A673 (cell line): ENCODE measurements around the gene NUDT14. TPM values are rescaled to one million over a fixed set of nuclear protein-coding genes. Genes with fewer than 3 reads are reported as not detected.

Source experiments
- BruUV-seq: library from RNA; stranded (reverse); fragments of 400-500 nt; replicated peaks from 2 replicates; lab custom pipeline; 2021; lab: Mats Ljungman, UMichigan
- CTCF ChIA-PET: fragments of 300-600 bp; sonication (Branson Sonifier 250); formaldehyde crosslinking; loops from one replicate; lab custom pipeline; 2022; ENCODE audit warnings: antibody characterized with exemption; lab: Charles Lee
- POLR2A ChIA-PET: fragments of 300-600 bp; sonication (Branson Sonifier 250); formaldehyde crosslinking; loops from one replicate; lab custom pipeline; 2022; ENCODE audit warnings: antibody characterized with exemption; ENCODE audit not compliant: low non-redundant PET; lab: Charles Lee
- DNase-seq: peaks from one replicate; pipeline ENCODE4 v3.0.0-alpha.2; 2015; ENCODE audit warnings: low spot score
- H3K27ac ChIP-seq: fragments of 200-600 bp; sonication (generic); 2 replicates; pipeline ENCODE4 v1.5.1; 2016; ENCODE audit warnings: mixed run types, low read depth, mild to moderate bottlenecking, mixed read lengths, antibody characterized with exemption, low read length; ENCODE audit not compliant: poor library complexity, severe bottlenecking
- H3K27me3 ChIP-seq: fragments of 200-600 bp; sonication (generic); replicated peaks from 2 replicates; pipeline ENCODE4 v1.6.1; 2017; ENCODE audit warnings: mixed run types, low read depth, mild to moderate bottlenecking, mixed read lengths, antibody characterized with exemption, low read length; ENCODE audit not compliant: insufficient read depth, poor library complexity
- H3K36me3 ChIP-seq: fragments of 200-600 bp; sonication (generic); 2 replicates; pipeline ENCODE4 v1.6.1; 2016; ENCODE audit warnings: mixed run types, mild to moderate bottlenecking, mixed read lengths, antibody characterized with exemption, low read length; ENCODE audit not compliant: insufficient read depth, poor library complexity, severe bottlenecking
- H3K4me1 ChIP-seq: fragments of 200-600 bp; sonication (generic); 2 replicates; pipeline ENCODE4 v1.6.1; 2017; ENCODE audit warnings: mixed run types, mild to moderate bottlenecking, mixed read lengths, antibody characterized with exemption, low read length; ENCODE audit not compliant: insufficient read depth, poor library complexity, severe bottlenecking
- H3K4me3 ChIP-seq: fragments of 200-600 bp; sonication (generic); 2 replicates; pipeline ENCODE4 v1.5.1; 2016; ENCODE audit warnings: low read depth, mixed run types, mild to moderate bottlenecking, mixed read lengths, low read length; ENCODE audit not compliant: poor library complexity, severe bottlenecking
- H3K9me3 ChIP-seq: fragments of 200-600 bp; sonication (generic); 2 replicates; pipeline ENCODE4 v1.6.1; 2016; ENCODE audit warnings: mixed run types, low read depth, mild to moderate bottlenecking, mixed read lengths, antibody characterized with exemption, low read length; ENCODE audit not compliant: poor library complexity, severe bottlenecking
- EZH2 ChIP-seq: fragments of 200-600 bp; sonication (generic); IDR thresholded peaks from 2 replicates; pipeline ENCODE4 v1.6.1; 2017; ENCODE audit warnings: borderline replicate concordance, low read depth, mild to moderate bottlenecking, mixed read lengths, antibody characterized with exemption, low read length; ENCODE audit not compliant: poor library complexity, severe bottlenecking
- intact Hi-C: fragments of 100-400 bp; cut with micrococcal nuclease; formaldehyde crosslinking; loops from one replicate; pipeline ENCODE4 v1.10.0; 2022; ENCODE audit not compliant: unreplicated experiment
- total RNA-seq: library from RNA; stranded (reverse); gene quantifications from 2 replicates; pipeline ENCODE4 v1.2.3, GENCODE V29; 2021
- TF ChIP-seq, protein P1 (sequence below): fragments of 300-800, 200-600 bp; sonication (generic); conservative IDR thresholded peaks from 2 replicates; pipeline ENCODE4 v1.5.1; 2017; ENCODE audit warnings: low read depth, mild to moderate bottlenecking, antibody characterized with exemption, low read length, moderate library complexity, mixed read lengths

NUDT14 gene
- total RNA-seq, 1 experiment from 2014 or later: 30.8 TPM

DNA sequence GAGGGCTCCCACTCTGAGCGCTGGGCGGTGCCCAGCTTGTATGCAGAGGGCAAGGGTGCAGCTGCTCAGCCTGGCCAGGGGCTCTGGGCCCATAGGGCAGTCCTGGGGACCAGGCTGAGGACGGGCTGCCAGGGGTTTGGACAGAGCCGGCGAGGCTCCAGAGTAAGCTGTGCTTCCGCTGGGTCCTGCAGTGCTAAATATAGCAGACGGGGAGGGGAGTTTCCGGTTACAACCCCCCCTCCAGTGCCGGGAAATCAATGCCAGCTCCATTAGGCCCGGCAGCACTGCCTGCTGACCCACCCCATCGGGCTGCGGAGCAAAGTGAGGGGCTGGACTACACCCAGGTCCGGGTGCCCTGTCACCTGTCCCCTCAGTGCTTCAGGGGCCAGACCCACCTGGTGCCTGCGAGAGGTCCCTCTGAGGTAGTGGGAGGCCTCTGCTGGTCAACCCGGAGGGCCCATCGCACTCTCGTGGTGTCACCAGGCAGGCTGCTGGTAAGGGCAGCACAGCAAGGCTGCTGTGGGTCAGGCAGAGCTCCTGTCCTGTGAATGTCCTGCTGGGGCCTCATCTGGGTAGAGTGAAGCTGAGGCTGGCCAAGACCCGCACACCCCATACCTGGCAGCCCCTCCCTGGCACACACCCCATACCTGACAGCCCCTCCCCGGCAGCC is 10.0 kb downstream of the NUDT14 start:
- intact Hi-C loops: loop anchor here (5.0 kb wide), 1 partner anchor 79 kb away; no protein-coding TSS in a partner anchor
- peak; percentile 59 for DNase-seq
- Histone ChIP-seq H3K4me3 (no peak overlapping the region), H3K36me3 (no peaks in the 10 kb centered on the region), H3K9me3 (no peaks in the 10 kb centered on the region), H3K4me1 (peaks cover 47% of the 10 kb centered on the region), H3K27me3 (no peaks in the 10 kb centered on the region), H3K27ac (peak overlapping the region; percentile 76)
- POLR2A ChIA-PET: interaction anchor here (0.6 kb wide), 1 partner anchor 133 kb away, joined by 3 read pairs; no protein-coding TSS in a partner anchor
- CTCF ChIA-PET: interaction anchor here (0.6 kb wide), 1 partner anchor 126 kb away, joined by 9 read pairs; no protein-coding TSS in a partner anchor
- TF ChIP-seq, protein P1, sequence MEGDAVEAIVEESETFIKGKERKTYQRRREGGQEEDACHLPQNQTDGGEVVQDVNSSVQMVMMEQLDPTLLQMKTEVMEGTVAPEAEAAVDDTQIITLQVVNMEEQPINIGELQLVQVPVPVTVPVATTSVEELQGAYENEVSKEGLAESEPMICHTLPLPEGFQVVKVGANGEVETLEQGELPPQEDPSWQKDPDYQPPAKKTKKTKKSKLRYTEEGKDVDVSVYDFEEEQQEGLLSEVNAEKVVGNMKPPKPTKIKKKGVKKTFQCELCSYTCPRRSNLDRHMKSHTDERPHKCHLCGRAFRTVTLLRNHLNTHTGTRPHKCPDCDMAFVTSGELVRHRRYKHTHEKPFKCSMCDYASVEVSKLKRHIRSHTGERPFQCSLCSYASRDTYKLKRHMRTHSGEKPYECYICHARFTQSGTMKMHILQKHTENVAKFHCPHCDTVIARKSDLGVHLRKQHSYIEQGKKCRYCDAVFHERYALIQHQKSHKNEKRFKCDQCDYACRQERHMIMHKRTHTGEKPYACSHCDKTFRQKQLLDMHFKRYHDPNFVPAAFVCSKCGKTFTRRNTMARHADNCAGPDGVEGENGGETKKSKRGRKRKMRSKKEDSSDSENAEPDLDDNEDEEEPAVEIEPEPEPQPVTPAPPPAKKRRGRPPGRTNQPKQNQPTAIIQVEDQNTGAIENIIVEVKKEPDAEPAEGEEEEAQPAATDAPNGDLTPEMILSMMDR: no peak
- TF ChIP-seq EZH2: no peak
- BruUV-seq: no TSS peak

DNA sequence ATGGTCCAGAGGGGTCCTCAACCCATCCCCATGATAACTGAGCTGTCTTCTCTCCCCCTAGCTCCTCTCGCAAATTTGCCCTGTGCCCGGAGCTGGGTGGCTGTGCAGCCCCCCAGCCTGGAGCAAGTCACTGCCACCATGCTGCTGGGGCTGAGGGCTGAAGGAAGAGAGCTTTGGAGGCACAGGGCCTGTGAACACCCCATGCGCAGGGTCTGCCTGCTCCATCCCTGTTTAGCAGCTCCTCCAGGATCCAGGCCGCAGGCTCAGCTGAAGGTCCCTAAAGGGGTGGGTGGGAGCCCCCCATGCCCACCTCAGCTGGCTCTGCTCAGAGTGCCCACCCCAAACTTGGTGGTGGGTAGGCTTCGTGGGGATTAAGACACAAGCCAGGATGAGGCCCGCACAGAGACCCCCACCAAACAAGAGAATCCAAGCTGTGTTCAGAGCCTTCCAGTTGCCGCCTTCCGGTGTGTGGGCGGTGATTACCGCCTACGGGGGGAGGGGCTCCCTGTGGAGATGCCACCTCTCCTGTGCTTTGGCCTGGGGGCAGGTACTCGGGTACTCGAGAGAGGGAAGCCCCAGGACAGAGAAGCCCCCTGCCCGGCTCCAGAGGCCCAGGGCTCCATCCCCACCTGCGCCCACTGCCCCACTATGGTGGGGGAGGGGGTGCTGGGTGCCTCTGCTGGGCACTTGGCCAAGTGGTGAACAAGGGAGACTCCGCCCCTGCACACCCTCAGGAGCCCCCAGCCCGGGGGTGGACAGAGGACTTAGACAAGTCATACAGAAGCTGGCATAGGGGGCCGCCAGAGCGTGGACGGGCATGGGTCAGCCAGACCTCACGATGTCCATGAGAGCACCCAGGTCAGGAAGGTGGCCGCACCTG is 11.1 kb downstream of the NUDT14 start:
- DNase-seq: peak; percentile 65
- CTCF ChIA-PET: interaction anchor here (0.9 kb wide), 1 partner anchor 30 kb away, joined by 4 read pairs; no protein-coding TSS in a partner anchor
- Histone ChIP-seq H3K4me3 (no peak overlapping the region), H3K4me1 (peaks cover 49% of the 10 kb centered on the region), H3K9me3 (no peaks in the 10 kb centered on the region), H3K36me3 (no peaks in the 10 kb centered on the region), H3K27me3 (no peaks in the 10 kb centered on the region), H3K27ac (peak overlapping the region; percentile 76)
- intact Hi-C loops: loop anchor here (5.0 kb wide), 1 partner anchor 78 kb away; no protein-coding TSS in a partner anchor
- TF ChIP-seq EZH2: no peak
- TF ChIP-seq, protein P1: no peak
- POLR2A ChIA-PET: interaction anchor here (0.5 kb wide), 2 partner anchors 97 to 321 kb away, joined by 3 to 7 read pairs; partner anchors contain the start of gene TEDC1
- BruUV-seq: no TSS peak

DNA sequence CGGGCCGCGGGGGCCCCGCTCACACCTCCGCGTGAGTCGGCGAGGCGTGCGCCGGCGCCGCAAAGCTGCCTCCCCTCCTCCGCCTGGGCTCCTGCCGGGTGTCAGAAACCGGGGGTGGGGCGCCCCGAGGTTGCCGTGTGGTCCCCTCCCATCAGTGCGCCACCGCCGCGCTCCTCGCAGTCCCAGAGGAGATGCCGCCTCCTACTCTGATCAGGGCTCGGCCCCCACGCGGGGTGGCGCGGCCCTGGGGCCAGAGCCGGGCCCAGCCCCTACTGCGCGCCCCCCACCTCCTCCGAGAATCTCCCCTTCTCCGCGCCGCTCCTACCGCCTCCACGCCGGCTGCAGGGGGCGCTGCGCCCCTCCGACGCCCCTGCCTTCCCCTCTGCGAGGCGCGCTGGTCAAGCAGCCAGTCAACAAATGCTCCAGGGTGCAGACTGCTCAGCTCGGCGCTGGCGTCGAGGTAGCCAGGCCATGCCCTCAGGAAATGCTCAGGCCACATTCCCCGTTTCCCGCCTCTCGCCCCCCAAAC is 12.1 kb downstream of the NUDT14 start:
- POLR2A ChIA-PET: no interaction called here
- intact Hi-C loops: no loop called here
- peaks cover 49% of the 10 kb centered on the region for H3K4me1 ChIP-seq

More for the DNA sequence above, 12.1 kb downstream of the NUDT14 start:
- CTCF ChIA-PET: interaction anchor here (0.9 to 1.0 kb wide), 2 partner anchors 31 to 183 kb away, joined by 4 read pairs; no protein-coding TSS in a partner anchor
- DNase-seq: peak; percentile 77
- Histone ChIP-seq H3K9me3 (no peaks in the 10 kb centered on the region), H3K27me3 (no peaks in the 10 kb centered on the region), H3K36me3 (no peaks in the 10 kb centered on the region), H3K4me3 (peak overlapping the region; percentile 40), H3K27ac (peak overlapping the region; percentile 76)
- TF ChIP-seq EZH2: no peak
- TF ChIP-seq, protein P1: peak; percentile 82
- no TSS peak for BruUV-seq
